Measurements from ENCODE around the gene SHANK1. TPM values are rescaled to one million over a fixed set of nuclear protein-coding genes. Genes with fewer than 3 reads are reported as not detected.

The SHANK1 gene
- total and polyA plus RNA-seq, 4 donors: 0.06 to 0.28 (median 0.17) TPM; not detected in 1

DNA sequence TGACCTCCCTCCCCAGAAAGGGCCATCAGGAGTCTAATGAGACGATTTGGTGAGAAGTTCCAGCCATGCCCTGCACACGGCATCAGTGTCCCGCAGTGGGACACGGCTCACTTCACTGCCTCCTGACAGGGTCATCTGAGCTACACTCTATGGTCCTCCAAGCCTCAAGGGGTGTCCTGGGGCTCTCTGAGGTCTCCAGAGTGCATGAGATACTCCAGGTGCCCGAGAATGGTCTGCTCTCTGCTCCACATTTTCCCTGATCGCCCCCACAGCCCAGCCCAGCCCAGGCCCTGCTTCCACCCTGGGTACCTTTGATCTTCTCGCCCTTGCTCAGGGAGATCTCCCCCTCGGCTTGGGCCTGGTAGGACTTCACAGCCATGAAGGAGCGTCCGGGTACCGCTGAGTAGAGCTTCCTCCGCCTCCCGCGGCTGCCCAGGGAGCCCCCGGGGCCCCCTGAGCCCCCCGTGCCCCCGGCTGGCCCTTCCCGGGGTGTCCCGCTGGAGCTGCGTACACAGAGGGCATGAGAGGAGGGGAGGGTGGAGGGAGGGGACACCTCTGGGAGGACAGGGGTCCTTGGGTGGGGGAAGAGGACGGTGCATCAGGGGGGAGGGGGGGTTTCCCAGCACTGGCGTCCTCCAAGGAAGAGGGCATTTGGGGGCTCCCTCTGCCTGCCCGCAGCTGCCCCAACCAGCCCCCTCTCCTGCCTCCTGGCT, 17.3 kb downstream of the SHANK1 start:
- no peak overlapping the region for H3K4me3 ChIP-seq (ENCODE audit: low read depth in 1 of 3, low read length in 3 of 3)
- no peaks in the 10 kb centered on the region for H3K9me3 ChIP-seq (ENCODE audit: control insufficient read depth in 4 of 4, low read length in 3 of 4)
- H3K4me1 ChIP-seq (ENCODE audit: control insufficient read depth in 4 of 4, insufficient read depth in 4 of 4, low read length in 3 of 4): no peaks in the 10 kb centered on the region
- 57% methylated on average over 23 of the region's 23 CpGs for WGBS
- H3K9ac ChIP-seq (ENCODE audit: low read depth in 1 of 2, low read length in 2 of 2): no peak overlapping the region
- TF ChIP-seq, protein P1, sequence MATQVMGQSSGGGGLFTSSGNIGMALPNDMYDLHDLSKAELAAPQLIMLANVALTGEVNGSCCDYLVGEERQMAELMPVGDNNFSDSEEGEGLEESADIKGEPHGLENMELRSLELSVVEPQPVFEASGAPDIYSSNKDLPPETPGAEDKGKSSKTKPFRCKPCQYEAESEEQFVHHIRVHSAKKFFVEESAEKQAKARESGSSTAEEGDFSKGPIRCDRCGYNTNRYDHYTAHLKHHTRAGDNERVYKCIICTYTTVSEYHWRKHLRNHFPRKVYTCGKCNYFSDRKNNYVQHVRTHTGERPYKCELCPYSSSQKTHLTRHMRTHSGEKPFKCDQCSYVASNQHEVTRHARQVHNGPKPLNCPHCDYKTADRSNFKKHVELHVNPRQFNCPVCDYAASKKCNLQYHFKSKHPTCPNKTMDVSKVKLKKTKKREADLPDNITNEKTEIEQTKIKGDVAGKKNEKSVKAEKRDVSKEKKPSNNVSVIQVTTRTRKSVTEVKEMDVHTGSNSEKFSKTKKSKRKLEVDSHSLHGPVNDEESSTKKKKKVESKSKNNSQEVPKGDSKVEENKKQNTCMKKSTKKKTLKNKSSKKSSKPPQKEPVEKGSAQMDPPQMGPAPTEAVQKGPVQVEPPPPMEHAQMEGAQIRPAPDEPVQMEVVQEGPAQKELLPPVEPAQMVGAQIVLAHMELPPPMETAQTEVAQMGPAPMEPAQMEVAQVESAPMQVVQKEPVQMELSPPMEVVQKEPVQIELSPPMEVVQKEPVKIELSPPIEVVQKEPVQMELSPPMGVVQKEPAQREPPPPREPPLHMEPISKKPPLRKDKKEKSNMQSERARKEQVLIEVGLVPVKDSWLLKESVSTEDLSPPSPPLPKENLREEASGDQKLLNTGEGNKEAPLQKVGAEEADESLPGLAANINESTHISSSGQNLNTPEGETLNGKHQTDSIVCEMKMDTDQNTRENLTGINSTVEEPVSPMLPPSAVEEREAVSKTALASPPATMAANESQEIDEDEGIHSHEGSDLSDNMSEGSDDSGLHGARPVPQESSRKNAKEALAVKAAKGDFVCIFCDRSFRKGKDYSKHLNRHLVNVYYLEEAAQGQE (IDR thresholded peaks at IDR 0.05): no peak
- TF ChIP-seq, protein P2, sequence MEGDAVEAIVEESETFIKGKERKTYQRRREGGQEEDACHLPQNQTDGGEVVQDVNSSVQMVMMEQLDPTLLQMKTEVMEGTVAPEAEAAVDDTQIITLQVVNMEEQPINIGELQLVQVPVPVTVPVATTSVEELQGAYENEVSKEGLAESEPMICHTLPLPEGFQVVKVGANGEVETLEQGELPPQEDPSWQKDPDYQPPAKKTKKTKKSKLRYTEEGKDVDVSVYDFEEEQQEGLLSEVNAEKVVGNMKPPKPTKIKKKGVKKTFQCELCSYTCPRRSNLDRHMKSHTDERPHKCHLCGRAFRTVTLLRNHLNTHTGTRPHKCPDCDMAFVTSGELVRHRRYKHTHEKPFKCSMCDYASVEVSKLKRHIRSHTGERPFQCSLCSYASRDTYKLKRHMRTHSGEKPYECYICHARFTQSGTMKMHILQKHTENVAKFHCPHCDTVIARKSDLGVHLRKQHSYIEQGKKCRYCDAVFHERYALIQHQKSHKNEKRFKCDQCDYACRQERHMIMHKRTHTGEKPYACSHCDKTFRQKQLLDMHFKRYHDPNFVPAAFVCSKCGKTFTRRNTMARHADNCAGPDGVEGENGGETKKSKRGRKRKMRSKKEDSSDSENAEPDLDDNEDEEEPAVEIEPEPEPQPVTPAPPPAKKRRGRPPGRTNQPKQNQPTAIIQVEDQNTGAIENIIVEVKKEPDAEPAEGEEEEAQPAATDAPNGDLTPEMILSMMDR (IDR thresholded peaks at IDR 0.05; ENCODE audit: low read depth, low read length, missing input control): no peak
- TF ChIP-seq EGR1 (IDR thresholded peaks at IDR 0.05; ENCODE audit: low read depth in 2 of 2): no peak
- no peak for TF ChIP-seq FOXA2 (IDR thresholded peaks at IDR 0.05)
- no peak for TF ChIP-seq GABPA (IDR thresholded peaks at IDR 0.05 in 1 of 2, conservative IDR thresholded peaks at IDR 0.05 in 1 of 2)
- TF ChIP-seq, protein P3, sequence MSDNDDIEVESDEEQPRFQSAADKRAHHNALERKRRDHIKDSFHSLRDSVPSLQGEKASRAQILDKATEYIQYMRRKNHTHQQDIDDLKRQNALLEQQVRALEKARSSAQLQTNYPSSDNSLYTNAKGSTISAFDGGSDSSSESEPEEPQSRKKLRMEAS (IDR thresholded peaks at IDR 0.05): no peak
- TF ChIP-seq TAF1 (conservative IDR thresholded peaks at IDR 0.05): no peak
- no peak for TF ChIP-seq JUND (IDR thresholded peaks at IDR 0.05)
- TF ChIP-seq NR2F2 (IDR thresholded peaks at IDR 0.05): no peak
- no peak for TF ChIP-seq HNF4G (IDR thresholded peaks at IDR 0.05)
- no peak for TF ChIP-seq HNF4A (conservative IDR thresholded peaks at IDR 0.05)
- TF ChIP-seq, protein P4, sequence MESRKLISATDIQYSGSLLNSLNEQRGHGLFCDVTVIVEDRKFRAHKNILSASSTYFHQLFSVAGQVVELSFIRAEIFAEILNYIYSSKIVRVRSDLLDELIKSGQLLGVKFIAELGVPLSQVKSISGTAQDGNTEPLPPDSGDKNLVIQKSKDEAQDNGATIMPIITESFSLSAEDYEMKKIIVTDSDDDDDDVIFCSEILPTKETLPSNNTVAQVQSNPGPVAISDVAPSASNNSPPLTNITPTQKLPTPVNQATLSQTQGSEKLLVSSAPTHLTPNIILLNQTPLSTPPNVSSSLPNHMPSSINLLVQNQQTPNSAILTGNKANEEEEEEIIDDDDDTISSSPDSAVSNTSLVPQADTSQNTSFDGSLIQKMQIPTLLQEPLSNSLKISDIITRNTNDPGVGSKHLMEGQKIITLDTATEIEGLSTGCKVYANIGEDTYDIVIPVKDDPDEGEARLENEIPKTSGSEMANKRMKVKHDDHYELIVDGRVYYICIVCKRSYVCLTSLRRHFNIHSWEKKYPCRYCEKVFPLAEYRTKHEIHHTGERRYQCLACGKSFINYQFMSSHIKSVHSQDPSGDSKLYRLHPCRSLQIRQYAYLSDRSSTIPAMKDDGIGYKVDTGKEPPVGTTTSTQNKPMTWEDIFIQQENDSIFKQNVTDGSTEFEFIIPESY (IDR thresholded peaks at IDR 0.05): no peak
- TF ChIP-seq RAD21 (IDR thresholded peaks at IDR 0.05): no peak
- no peak for TF ChIP-seq FOXA1 (IDR thresholded peaks at IDR 0.05)
- DNase-seq (ENCODE audit: low spot score): no peak
- no peaks in the 10 kb centered on the region for H3K36me3 ChIP-seq (ENCODE audit: control insufficient read depth in 4 of 4, insufficient read depth in 3 of 4, low read depth in 1 of 4, low read length in 3 of 4)
- H3K27me3 ChIP-seq (ENCODE audit: control insufficient read depth in 4 of 4, insufficient read depth in 4 of 4, low read length in 3 of 4): peaks cover 0 to 5% (median 1%) of the 10 kb centered on the region in 4 donors
- H3K27ac ChIP-seq (ENCODE audit: low read depth in 1 of 2, low read length in 2 of 2): no peak overlapping the region

DNA sequence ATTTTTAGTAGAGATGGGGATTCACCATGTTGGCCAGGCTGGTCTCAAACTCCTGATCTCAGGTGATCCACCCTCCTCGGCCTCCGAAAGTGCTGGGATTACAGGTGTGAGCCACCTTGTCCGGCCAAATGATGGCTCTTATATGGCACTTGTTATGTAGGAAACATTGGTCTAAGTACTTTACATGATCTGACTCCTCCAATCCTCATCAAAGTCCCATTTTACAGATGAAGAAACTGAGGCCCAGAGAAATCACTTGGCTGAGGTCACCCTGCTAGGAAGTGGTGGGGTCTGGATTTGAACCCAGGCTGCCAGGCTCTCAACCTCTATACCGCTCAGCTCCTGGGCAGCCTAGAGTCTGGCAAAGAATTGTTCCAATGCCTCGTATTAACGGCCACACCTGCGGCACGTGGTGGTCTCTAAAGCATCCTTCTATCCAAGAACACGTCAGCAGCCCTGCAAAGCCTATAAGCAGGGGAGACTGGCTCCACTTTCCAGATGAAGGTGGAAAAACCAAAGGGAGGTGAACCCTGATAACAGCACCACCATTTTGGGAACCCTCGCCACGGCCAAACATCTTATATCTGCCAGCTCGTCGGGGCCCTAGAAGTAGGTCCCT, 18.1 kb downstream of the SHANK1 start:
- H3K27me3 ChIP-seq (ENCODE audit: control insufficient read depth in 4 of 4, insufficient read depth in 4 of 4, low read length in 3 of 4): peaks cover 0 to 7% (median 1%) of the 10 kb centered on the region in 4 donors
- WGBS: 83% methylated on average over 13 of the region's 13 CpGs
- H3K9me3 ChIP-seq (ENCODE audit: control insufficient read depth in 4 of 4, low read length in 3 of 4): no peaks in the 10 kb centered on the region
- H3K4me1 ChIP-seq (ENCODE audit: control insufficient read depth in 4 of 4, insufficient read depth in 4 of 4, low read length in 3 of 4): no peaks in the 10 kb centered on the region
- H3K9ac ChIP-seq (ENCODE audit: low read depth in 1 of 2, low read length in 2 of 2): no peak overlapping the region
- no peaks in the 10 kb centered on the region for H3K36me3 ChIP-seq (ENCODE audit: control insufficient read depth in 4 of 4, insufficient read depth in 3 of 4, low read depth in 1 of 4, low read length in 3 of 4)
- no peak overlapping the region for H3K4me3 ChIP-seq (ENCODE audit: low read depth in 1 of 3, low read length in 3 of 3)
- no peak overlapping the region for H3K27ac ChIP-seq (ENCODE audit: low read depth in 1 of 2, low read length in 2 of 2)
- no peak for DNase-seq (ENCODE audit: low spot score)
- TF ChIP-seq GABPA (IDR thresholded peaks at IDR 0.05 in 1 of 2, conservative IDR thresholded peaks at IDR 0.05 in 1 of 2) (no peak), RAD21 (IDR thresholded peaks at IDR 0.05) (no peak), FOXA2 (IDR thresholded peaks at IDR 0.05) (no peak), EGR1 (IDR thresholded peaks at IDR 0.05; ENCODE audit: low read depth in 2 of 2) (no peak), NR2F2 (IDR thresholded peaks at IDR 0.05) (no peak), SP1 (IDR thresholded peaks at IDR 0.05) (no peak), YY1 (IDR thresholded peaks at IDR 0.05) (no peak), HNF4A (conservative IDR thresholded peaks at IDR 0.05) (no peak), HNF4G (IDR thresholded peaks at IDR 0.05) (no peak), TAF1 (conservative IDR thresholded peaks at IDR 0.05) (no peak), RXRA (IDR thresholded peaks at IDR 0.05) (no peak), FOXA1 (IDR thresholded peaks at IDR 0.05) (no peak), JUND (IDR thresholded peaks at IDR 0.05) (no peak)
- TF ChIP-seq, protein P4 (IDR thresholded peaks at IDR 0.05): no peak
- TF ChIP-seq, protein P3 (IDR thresholded peaks at IDR 0.05): no peak

Measured in liver (tissue), 9 donors.